Stimulated activated CD4-positive, alpha-beta T cell treated with anti-CD3 and anti-CD28 coated beads, Interleukin-12 subunit alpha, Interleukin-12 subunit beta, amount 100 ng/mL, for 48 hours (primary cell): ENCODE measurements around the gene CADPS.

Experiments used
- DNase-seq, 3 donors: peaks; one replicate each; pipeline ENCODE4 v3.0.0-alpha.2; 2020; ENCODE audit warnings: low read depth in 2 of 3, low spot score in 1 of 3

CADPS gene

GRCh38 chr3:62812631-62813030, 62.6 kb downstream of the CADPS start:
- no peak for DNase-seq

GRCh38 chr3:62811119-62811518, 64.1 kb downstream of the CADPS start:
- no peak for DNase-seq

GRCh38 chr3:62809369-62809768, 65.8 kb downstream of the CADPS start:
- DNase-seq: no peak

- DNase-seq: no peak
Measured at GRCh38 chr3:62805580-62806277, 69.5 kb downstream of the CADPS start.

- no peak for DNase-seq
Measured at GRCh38 chr3:62805106-62805505, 70.1 kb downstream of the CADPS start.

- DNase-seq: no peak
Measured at GRCh38 chr3:62803276-62803675, 71.9 kb downstream of the CADPS start.

GRCh38 chr3:62798000-62798399, 77.2 kb downstream of the CADPS start:
- DNase-seq: no peak

GRCh38 chr3:62797132-62797531, 78.1 kb downstream of the CADPS start:
- no peak for DNase-seq

- no peak for DNase-seq
Measured at GRCh38 chr3:62795978-62796657, 79.1 kb downstream of the CADPS start.

GRCh38 chr3:62793946-62794345, 81.3 kb downstream of the CADPS start:
- no peak for DNase-seq

GRCh38 chr3:62785384-62785783, 89.8 kb downstream of the CADPS start:
- no peak for DNase-seq

GRCh38 chr3:62781121-62781520, 94.1 kb downstream of the CADPS start:
- no peak for DNase-seq

GRCh38 chr3:62777674-62778073, 97.5 kb downstream of the CADPS start:
- no peak for DNase-seq

GRCh38 chr3:62777130-62777529, 98.1 kb downstream of the CADPS start:
- no peak for DNase-seq

GRCh38 chr3:62774221-62774620, 101.0 kb downstream of the CADPS start:
- no peak for DNase-seq

- DNase-seq: no peak
Measured at GRCh38 chr3:62771331-62772072, 103.7 kb downstream of the CADPS start.

GRCh38 chr3:62768896-62769295, 106.3 kb downstream of the CADPS start:
- DNase-seq: no peak

GRCh38 chr3:62761711-62762110, 113.5 kb downstream of the CADPS start:
- no peak for DNase-seq

GRCh38 chr3:62761311-62761710, 113.9 kb downstream of the CADPS start:
- no peak for DNase-seq

GRCh38 chr3:62758296-62759066, 116.7 kb downstream of the CADPS start:
- DNase-seq: no peak

GRCh38 chr3:62757045-62757444, 118.2 kb downstream of the CADPS start:
- DNase-seq: no peak
